WERI-Rb-1 (cell line): ENCODE data around the gene SPATA31A5.
"Not testable (repeated sequence)": the region's sequence is repeated elsewhere in the genome, so short reads cannot be mapped to it uniquely, and the experiment has no call there.

ENCODE experiments used
- DNase-seq: peaks from one replicate; pipeline ENCODE4 v3.0.0-alpha.2; 2020
- H3K27ac ChIP-seq: fragments of 250-450 bp; sonication (Bioruptor Pico); 2 replicates; pipeline ENCODE4 v1.5.1; 2020; ENCODE audit warnings: mild to moderate bottlenecking, moderate library complexity
- H3K27me3 ChIP-seq: fragments of 250-450 bp; sonication (Bioruptor Pico); 2 replicates; pipeline ENCODE4 v1.5.1; 2021; ENCODE audit warnings: mild to moderate bottlenecking, low read depth, moderate library complexity; ENCODE audit not compliant: insufficient read depth, severe bottlenecking
- H3K36me3 ChIP-seq: fragments of 250-450 bp; sonication (Bioruptor Pico); 2 replicates; pipeline ENCODE4 v1.5.1; 2020; ENCODE audit warnings: mild to moderate bottlenecking, moderate library complexity
- H3K4me3 ChIP-seq: 2 replicates; pipeline ENCODE4 v1.5.1; 2011; ENCODE audit warnings: low read depth, mild to moderate bottlenecking, control low read depth, low read length
- H3K9me3 ChIP-seq: fragments of 250-450 bp; sonication (Bioruptor Pico); 2 replicates; pipeline ENCODE4 v1.5.1; 2021; ENCODE audit warnings: mild to moderate bottlenecking, moderate library complexity; ENCODE audit not compliant: severe bottlenecking

SPATA31A5 gene

DNA sequence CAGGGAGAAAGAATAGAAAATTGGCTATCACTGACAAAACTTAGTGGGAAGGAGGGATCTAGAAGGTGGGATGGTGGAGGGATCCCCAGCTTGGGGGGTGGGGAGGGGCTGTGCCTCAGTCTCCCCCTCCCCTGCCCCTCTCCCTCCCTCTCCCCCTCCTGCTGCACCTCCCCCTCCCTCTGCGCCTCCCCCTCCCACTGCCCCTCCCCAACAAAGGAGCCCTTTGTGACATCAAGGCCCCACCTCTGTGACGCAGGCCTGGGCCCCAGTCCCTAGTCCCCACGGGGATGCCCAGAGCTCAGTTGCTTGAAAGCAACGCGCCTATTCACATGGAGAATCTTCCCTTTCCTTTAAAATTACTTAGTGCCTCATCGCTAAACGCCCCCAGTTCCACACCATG, at the start of gene SPATA31A5:
Gene SPATA31A5, plus strand, starts transcription at position 301 of the 400 bp plus-strand sequence. Its CDS starts 29 bp downstream, at position 330.
- H3K27ac ChIP-seq, H3K36me3 ChIP-seq, H3K9me3 ChIP-seq, DNase-seq, H3K4me3 ChIP-seq, H3K27me3 ChIP-seq: not testable (repeated sequence)

DNA sequence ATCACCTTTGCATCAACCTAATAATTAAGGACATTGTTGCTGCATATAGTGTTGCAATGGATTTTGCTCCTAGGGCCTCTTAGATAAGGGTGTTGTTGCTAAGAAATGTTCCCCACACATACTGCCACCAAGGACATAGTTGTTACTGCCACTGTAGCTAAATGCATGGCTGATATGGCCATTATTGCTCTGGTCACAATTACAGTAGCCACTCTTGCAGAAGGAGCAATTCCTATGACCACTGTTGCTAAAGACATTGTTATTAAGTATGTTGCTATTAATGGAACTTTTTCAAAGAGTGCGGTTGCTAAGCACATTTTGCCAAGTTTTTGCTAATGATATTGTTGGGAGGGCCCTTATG, 48.8 kb downstream of the SPATA31A5 start:
- H3K9me3 ChIP-seq, H3K4me3 ChIP-seq, H3K36me3 ChIP-seq, H3K27me3 ChIP-seq, DNase-seq, H3K27ac ChIP-seq: not testable (repeated sequence)

DNA sequence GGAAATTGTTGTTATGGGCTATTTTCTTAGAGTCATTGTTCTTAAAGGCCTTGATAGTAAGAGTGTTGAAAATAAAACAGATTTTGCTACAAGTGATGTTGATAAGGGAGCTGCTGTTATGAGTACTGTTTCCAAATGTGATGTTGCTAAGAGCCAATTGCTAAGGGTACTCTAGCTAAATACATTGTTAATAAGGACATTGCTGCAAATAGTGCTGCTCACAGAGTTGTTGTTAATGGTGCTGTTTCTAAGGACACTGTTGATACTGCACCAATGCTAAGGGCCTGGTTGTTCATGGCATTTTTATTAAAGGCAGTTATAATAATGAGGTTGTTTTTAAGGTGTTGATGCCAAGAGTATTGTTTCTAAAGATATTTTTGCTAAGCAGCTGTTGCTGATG, 52.2 kb downstream of the SPATA31A5 start:
- H3K36me3 ChIP-seq, H3K9me3 ChIP-seq, H3K27me3 ChIP-seq, DNase-seq, H3K27ac ChIP-seq, H3K4me3 ChIP-seq: not testable (repeated sequence)
